Measurements from ENCODE around the gene PGR.

Gene PGR

GRCh38 chr11:101166038-101166437, 36.4 kb upstream of the PGR start:
- DNase-seq = no peak

GRCh38 chr11:101158119-101158518, 28.5 kb upstream of the PGR start:
- peaks cover 6% of the 10 kb centered on the region for H3K9me3 ChIP-seq (ENCODE audit: insufficient read depth, low read length, severe bottlenecking)
- H3K36me3 ChIP-seq (ENCODE audit: insufficient read depth, low read length) = no peaks in the 10 kb centered on the region
- TF ChIP-seq CTCF (IDR thresholded peaks at IDR 0.05; ENCODE audit: borderline replicate concordance, extremely low read depth, low read length, poor library complexity, severe bottlenecking) = no peak
- TF ChIP-seq EZH2 (IDR thresholded peaks at IDR 0.05; ENCODE audit: borderline replicate concordance, low read depth, low read length, severe bottlenecking) = no peak

More at GRCh38 chr11:101166038-101166437, 36.4 kb upstream of the PGR start:
- no peaks in the 10 kb centered on the region for H3K36me3 ChIP-seq (ENCODE audit: insufficient read depth, low read length)
- no peak overlapping the region for H3K4me2 ChIP-seq (ENCODE audit: insufficient read depth, low read length)
- no peak overlapping the region for H3K4me3 ChIP-seq (ENCODE audit: low read depth in 1 of 2, low read length in 2 of 2)
- TF ChIP-seq CTCF (IDR thresholded peaks at IDR 0.05; ENCODE audit: borderline replicate concordance, extremely low read depth, low read length, poor library complexity, severe bottlenecking) = no peak
- no peak for TF ChIP-seq EZH2 (IDR thresholded peaks at IDR 0.05; ENCODE audit: borderline replicate concordance, low read depth, low read length, severe bottlenecking)
- no peaks in the 10 kb centered on the region for H3K9me3 ChIP-seq (ENCODE audit: insufficient read depth, low read length, severe bottlenecking)
- H3K27me3 ChIP-seq (ENCODE audit: insufficient read depth, low read length, poor library complexity) = no peaks in the 10 kb centered on the region
- no peak overlapping the region for H2AFZ ChIP-seq (ENCODE audit: low read depth, low read length)
- H3K27ac ChIP-seq (ENCODE audit: low read length) = no peak overlapping the region
- no peaks in the 10 kb centered on the region for H3K4me1 ChIP-seq (ENCODE audit: insufficient read depth, low read length)
- no peak for ATAC-seq (ENCODE audit: insufficient read depth, low read depth)
- no peaks in the 10 kb centered on the region for H3K79me2 ChIP-seq (ENCODE audit: insufficient read depth, low read length)
- no peaks in the 10 kb centered on the region for H4K20me1 ChIP-seq (ENCODE audit: insufficient read depth, low read length)
- H3K9ac ChIP-seq (ENCODE audit: low read depth, low read length) = no peak overlapping the region

GRCh38 chr11:101138245-101138930, 8.8 kb upstream of the PGR start:
- H2AFZ ChIP-seq (ENCODE audit: low read depth, low read length) = no peak overlapping the region
- no peaks in the 10 kb centered on the region for H3K79me2 ChIP-seq (ENCODE audit: insufficient read depth, low read length)
- no peak for DNase-seq
- H3K36me3 ChIP-seq (ENCODE audit: insufficient read depth, low read length) = no peaks in the 10 kb centered on the region
- no peaks in the 10 kb centered on the region for H3K9me3 ChIP-seq (ENCODE audit: insufficient read depth, low read length, severe bottlenecking)
- H3K4me2 ChIP-seq (ENCODE audit: insufficient read depth, low read length) = no peak overlapping the region
- no peak overlapping the region for H3K27ac ChIP-seq (ENCODE audit: low read length)
- no peak for TF ChIP-seq EZH2 (IDR thresholded peaks at IDR 0.05; ENCODE audit: borderline replicate concordance, low read depth, low read length, severe bottlenecking)
- no peak for TF ChIP-seq CTCF (IDR thresholded peaks at IDR 0.05; ENCODE audit: borderline replicate concordance, extremely low read depth, low read length, poor library complexity, severe bottlenecking)
- no peak overlapping the region for H3K9ac ChIP-seq (ENCODE audit: low read depth, low read length)
- no peaks in the 10 kb centered on the region for H3K4me1 ChIP-seq (ENCODE audit: insufficient read depth, low read length)
- no peaks in the 10 kb centered on the region for H3K27me3 ChIP-seq (ENCODE audit: insufficient read depth, low read length, poor library complexity)
- H3K4me3 ChIP-seq (ENCODE audit: low read depth in 1 of 2, low read length in 2 of 2) = no peak overlapping the region
- no peaks in the 10 kb centered on the region for H4K20me1 ChIP-seq (ENCODE audit: insufficient read depth, low read length)
- no peak for ATAC-seq (ENCODE audit: insufficient read depth, low read depth)

More at GRCh38 chr11:101158119-101158518, 28.5 kb upstream of the PGR start:
- Histone ChIP-seq H3K27ac (ENCODE audit: low read length) (no peak overlapping the region), H3K9ac (ENCODE audit: low read depth, low read length) (no peak overlapping the region), H3K79me2 (ENCODE audit: insufficient read depth, low read length) (no peaks in the 10 kb centered on the region), H4K20me1 (ENCODE audit: insufficient read depth, low read length) (no peaks in the 10 kb centered on the region), H3K27me3 (ENCODE audit: insufficient read depth, low read length, poor library complexity) (no peaks in the 10 kb centered on the region), H2AFZ (ENCODE audit: low read depth, low read length) (no peak overlapping the region), H3K4me2 (ENCODE audit: insufficient read depth, low read length) (no peak overlapping the region), H3K4me3 (ENCODE audit: low read depth in 1 of 2, low read length in 2 of 2) (no peak overlapping the region), H3K4me1 (ENCODE audit: insufficient read depth, low read length) (no peaks in the 10 kb centered on the region)
- DNase-seq (no peak), ATAC-seq (ENCODE audit: insufficient read depth, low read depth) (no peak)
